ENCODE measurements around the gene NACA2. TPM values are rescaled to one million over a fixed set of nuclear protein-coding genes. Genes with fewer than 3 reads are reported as not detected.

Gene NACA2
- polyA plus RNA-seq, 2 of the 4 experiments (the other 2 are of a cell fraction) = 0.34 to 0.40 TPM

GRCh38 chr17:61593426-61593825, 2.4 kb upstream of the NACA2 start:
- Histone ChIP-seq H3K9me3 (no peaks in the 10 kb centered on the region), H3K4me2 (no peak overlapping the region), H3K4me1 (no peaks in the 10 kb centered on the region), H3K27ac (no peak overlapping the region), H3K4me3 (no peak overlapping the region)
- WGBS (ENCODE audit: missing lambda C conversion rate) = 78% methylated on average over 7 of the region's 7 CpGs
- no peak for FAIRE-seq
- TF ChIP-seq RFX5 (IDR thresholded peaks at IDR 0.05) = no peak
- no peak for TF ChIP-seq EHF (CRISPR knock-in tag; IDR thresholded peaks at IDR 0.05)
- TF ChIP-seq FOXS1 (CRISPR knock-in tag; IDR thresholded peaks at IDR 0.05) = no peak
- no peak for TF ChIP-seq BHLHE40 (IDR thresholded peaks at IDR 0.05; ENCODE audit: low read depth, low read length)
- no peak for TF ChIP-seq JUNB (IDR thresholded peaks at IDR 0.05)
- TF ChIP-seq TFCP2L1 (CRISPR knock-in tag; IDR thresholded peaks at IDR 0.05) = no peak
- no peak for TF ChIP-seq ESRRA (IDR thresholded peaks at IDR 0.05; ENCODE audit: borderline replicate concordance, low read length)
- no peak for TF ChIP-seq HEYL (CRISPR knock-in tag; IDR thresholded peaks at IDR 0.05)
- TF ChIP-seq MYC (IDR thresholded peaks at IDR 0.05; ENCODE audit: borderline replicate concordance, low read length) = no peak
- TF ChIP-seq ZFP36 (IDR thresholded peaks at IDR 0.05; ENCODE audit: borderline replicate concordance, partially characterized antibody) = no peak
- no peak for TF ChIP-seq ELK1 (IDR thresholded peaks at IDR 0.05; ENCODE audit: low read depth, low read length)
- TF ChIP-seq POLR2A (IDR thresholded peaks at IDR 0.05; ENCODE audit: low read length) = no peak
- TF ChIP-seq ATOH8 (CRISPR knock-in tag; IDR thresholded peaks at IDR 0.05; ENCODE audit: low read depth) = no peak
- TF ChIP-seq HES2 (IDR thresholded peaks at IDR 0.05) = no peak
- no peak for TF ChIP-seq ZC3H11A (IDR thresholded peaks at IDR 0.05)
- no peak for TF ChIP-seq HOXA7 (CRISPR knock-in tag; IDR thresholded peaks at IDR 0.05)
- TF ChIP-seq ZSCAN20 (CRISPR knock-in tag; IDR thresholded peaks at IDR 0.05) = no peak
- no peak for TF ChIP-seq NPAS2 (CRISPR knock-in tag; IDR thresholded peaks at IDR 0.05; ENCODE audit: borderline replicate concordance)
- no peak for ATAC-seq
- POLR2A ChIA-PET = no interaction called here
- CTCF ChIA-PET = interaction anchor here (0.6 to 1.3 kb wide), 3 partner anchors 181 to 1070 kb away, joined by 3 to 4 read pairs (median 4); no protein-coding TSS in a partner anchor
- DNase-seq (ENCODE audit: low read depth in 1 of 2, low spot score in 1 of 2) = no peak

- ATAC-seq = no peak
Measured at GRCh38 chr17:61591930-61592329, 911 bp upstream of the NACA2 start.

More at GRCh38 chr17:61591930-61592329, 911 bp upstream of the NACA2 start:
- DNase-seq (ENCODE audit: low read depth in 1 of 2, low spot score in 1 of 2) = no peak
- ChIA-PET CTCF (interaction anchor here (0.8 to 1.1 kb wide), 3 partner anchors 9 to 180 kb away, joined by 3 to 5 read pairs (median 4); no protein-coding TSS in a partner anchor), POLR2A (no interaction called here)
- no peak for TF ChIP-seq FOSB (CRISPR knock-in tag; IDR thresholded peaks at IDR 0.05)
- no peak for TF ChIP-seq MAFK (IDR thresholded peaks at IDR 0.05; ENCODE audit: partially characterized antibody)
- no peak for TF ChIP-seq ZFP36 (IDR thresholded peaks at IDR 0.05; ENCODE audit: borderline replicate concordance, partially characterized antibody)
- TF ChIP-seq MAZ (IDR thresholded peaks at IDR 0.05; ENCODE audit: borderline replicate concordance, low read depth, low read length) = no peak
- TF ChIP-seq RAD21 (conservative IDR thresholded peaks at IDR 0.05 in 1 of 2, IDR thresholded peaks at IDR 0.05 in 1 of 2) = no peak
- no peak for TF ChIP-seq CTCF (IDR thresholded peaks at IDR 0.05)
- TF ChIP-seq RNF2 (IDR thresholded peaks at IDR 0.05; ENCODE audit: borderline replicate concordance, low read depth) = no peak
- TF ChIP-seq NPAS2 (CRISPR knock-in tag; IDR thresholded peaks at IDR 0.05; ENCODE audit: borderline replicate concordance) = no peak
- no peak for TF ChIP-seq CHD2 (IDR thresholded peaks at IDR 0.05; ENCODE audit: low read length, partially characterized antibody)
- TF ChIP-seq PHF8 (IDR thresholded peaks at IDR 0.05; ENCODE audit: borderline replicate concordance, low read depth) = no peak
- no peak for TF ChIP-seq TP53 (CRISPR knock-in tag; IDR thresholded peaks at IDR 0.05)
- Histone ChIP-seq H3K4me1 (no peaks in the 10 kb centered on the region), H3K4me2 (no peak overlapping the region), H3K4me3 (no peak overlapping the region), H3K27ac (no peak overlapping the region), H3K9me3 (no peaks in the 10 kb centered on the region)
- 82% methylated on average over 8 of the region's 8 CpGs for WGBS (ENCODE audit: missing lambda C conversion rate)
- no peak for FAIRE-seq
